ENCODE data around the gene COPB2.

The COPB2 gene

GRCh38 chr3:139323146-139323545, 66.3 kb downstream of the COPB2 start:
- Histone ChIP-seq H3K4me1 (ENCODE audit: control insufficient read depth, insufficient read depth, low read length) (peaks cover 4% of the 10 kb centered on the region), H3K9me3 (ENCODE audit: control insufficient read depth, low read length) (no peaks in the 10 kb centered on the region), H3K9ac (ENCODE audit: low read length) (no peak overlapping the region), H3K36me3 (ENCODE audit: control insufficient read depth, insufficient read depth, low read length) (no peaks in the 10 kb centered on the region), H3K4me3 (ENCODE audit: low read length) (no peak overlapping the region), H3K27me3 (ENCODE audit: control insufficient read depth, insufficient read depth, low read length) (peaks cover 22% of the 10 kb centered on the region)

- H3K4me3 ChIP-seq (ENCODE audit: low read length): no peak overlapping the region
- peaks cover 4% of the 10 kb centered on the region for H3K4me1 ChIP-seq (ENCODE audit: control insufficient read depth, insufficient read depth, low read length)
- no peaks in the 10 kb centered on the region for H3K9me3 ChIP-seq (ENCODE audit: control insufficient read depth, low read length)
- no peak overlapping the region for H3K9ac ChIP-seq (ENCODE audit: low read length)
- H3K36me3 ChIP-seq (ENCODE audit: control insufficient read depth, insufficient read depth, low read length): no peaks in the 10 kb centered on the region
- peaks cover 25% of the 10 kb centered on the region for H3K27me3 ChIP-seq (ENCODE audit: control insufficient read depth, insufficient read depth, low read length)
Observed at GRCh38 chr3:139322346-139322745, 67.1 kb downstream of the COPB2 start.

GRCh38 chr3:139320551-139321309, 68.7 kb downstream of the COPB2 start:
- no peak overlapping the region for H3K9ac ChIP-seq (ENCODE audit: low read length)
- H3K27me3 ChIP-seq (ENCODE audit: control insufficient read depth, insufficient read depth, low read length): peaks cover 25% of the 10 kb centered on the region
- no peak overlapping the region for H3K4me3 ChIP-seq (ENCODE audit: low read length)
- peaks cover 4% of the 10 kb centered on the region for H3K4me1 ChIP-seq (ENCODE audit: control insufficient read depth, insufficient read depth, low read length)
- no peaks in the 10 kb centered on the region for H3K9me3 ChIP-seq (ENCODE audit: control insufficient read depth, low read length)
- no peaks in the 10 kb centered on the region for H3K36me3 ChIP-seq (ENCODE audit: control insufficient read depth, insufficient read depth, low read length)

GRCh38 chr3:139319428-139320402, 69.7 kb downstream of the COPB2 start:
- no peak overlapping the region for H3K9ac ChIP-seq (ENCODE audit: low read length)
- H3K27me3 ChIP-seq (ENCODE audit: control insufficient read depth, insufficient read depth, low read length): peaks cover 25% of the 10 kb centered on the region
- peaks cover 4% of the 10 kb centered on the region for H3K4me1 ChIP-seq (ENCODE audit: control insufficient read depth, insufficient read depth, low read length)
- no peak overlapping the region for H3K4me3 ChIP-seq (ENCODE audit: low read length)
- no peaks in the 10 kb centered on the region for H3K9me3 ChIP-seq (ENCODE audit: control insufficient read depth, low read length)
- H3K36me3 ChIP-seq (ENCODE audit: control insufficient read depth, insufficient read depth, low read length): no peaks in the 10 kb centered on the region

GRCh38 chr3:139318826-139319225, 70.6 kb downstream of the COPB2 start:
- Histone ChIP-seq H3K27me3 (ENCODE audit: control insufficient read depth, insufficient read depth, low read length) (peaks cover 25% of the 10 kb centered on the region), H3K4me1 (ENCODE audit: control insufficient read depth, insufficient read depth, low read length) (peaks cover 4% of the 10 kb centered on the region), H3K4me3 (ENCODE audit: low read length) (no peak overlapping the region), H3K9ac (ENCODE audit: low read length) (no peak overlapping the region), H3K36me3 (ENCODE audit: control insufficient read depth, insufficient read depth, low read length) (no peaks in the 10 kb centered on the region), H3K9me3 (ENCODE audit: control insufficient read depth, low read length) (no peaks in the 10 kb centered on the region)

- no peaks in the 10 kb centered on the region for H3K9me3 ChIP-seq (ENCODE audit: control insufficient read depth, low read length)
- no peak overlapping the region for H3K4me3 ChIP-seq (ENCODE audit: low read length)
- H3K9ac ChIP-seq (ENCODE audit: low read length): no peak overlapping the region
- peaks cover 4% of the 10 kb centered on the region for H3K4me1 ChIP-seq (ENCODE audit: control insufficient read depth, insufficient read depth, low read length)
- peaks cover 25% of the 10 kb centered on the region for H3K27me3 ChIP-seq (ENCODE audit: control insufficient read depth, insufficient read depth, low read length)
- no peaks in the 10 kb centered on the region for H3K36me3 ChIP-seq (ENCODE audit: control insufficient read depth, insufficient read depth, low read length)
Observed at GRCh38 chr3:139318431-139318816, 71.0 kb downstream of the COPB2 start.

- no peaks in the 10 kb centered on the region for H3K9me3 ChIP-seq (ENCODE audit: control insufficient read depth, low read length)
- H3K4me3 ChIP-seq (ENCODE audit: low read length): no peak overlapping the region
- H3K27me3 ChIP-seq (ENCODE audit: control insufficient read depth, insufficient read depth, low read length): peaks cover 25% of the 10 kb centered on the region
- H3K9ac ChIP-seq (ENCODE audit: low read length): no peak overlapping the region
- peaks cover 4% of the 10 kb centered on the region for H3K4me1 ChIP-seq (ENCODE audit: control insufficient read depth, insufficient read depth, low read length)
- no peaks in the 10 kb centered on the region for H3K36me3 ChIP-seq (ENCODE audit: control insufficient read depth, insufficient read depth, low read length)
Observed at GRCh38 chr3:139317660-139318430, 71.6 kb downstream of the COPB2 start.

- no peak overlapping the region for H3K9ac ChIP-seq (ENCODE audit: low read length)
- H3K9me3 ChIP-seq (ENCODE audit: control insufficient read depth, low read length): no peaks in the 10 kb centered on the region
Observed at GRCh38 chr3:139317215-139317614, 72.2 kb downstream of the COPB2 start.

GRCh38 chr3:139313921-139314320, 75.5 kb downstream of the COPB2 start:
- no peak overlapping the region for H3K4me3 ChIP-seq (ENCODE audit: low read length)
- no peaks in the 10 kb centered on the region for H3K36me3 ChIP-seq (ENCODE audit: control insufficient read depth, insufficient read depth, low read length)
- H3K27me3 ChIP-seq (ENCODE audit: control insufficient read depth, insufficient read depth, low read length): peaks cover 10% of the 10 kb centered on the region
- no peaks in the 10 kb centered on the region for H3K9me3 ChIP-seq (ENCODE audit: control insufficient read depth, low read length)
- H3K9ac ChIP-seq (ENCODE audit: low read length): no peak overlapping the region
- no peaks in the 10 kb centered on the region for H3K4me1 ChIP-seq (ENCODE audit: control insufficient read depth, insufficient read depth, low read length)

More at GRCh38 chr3:139317215-139317614, 72.2 kb downstream of the COPB2 start:
- Histone ChIP-seq H3K4me3 (ENCODE audit: low read length) (no peak overlapping the region), H3K27me3 (ENCODE audit: control insufficient read depth, insufficient read depth, low read length) (peaks cover 25% of the 10 kb centered on the region), H3K4me1 (ENCODE audit: control insufficient read depth, insufficient read depth, low read length) (peaks cover 4% of the 10 kb centered on the region), H3K36me3 (ENCODE audit: control insufficient read depth, insufficient read depth, low read length) (no peaks in the 10 kb centered on the region)

- no peaks in the 10 kb centered on the region for H3K4me1 ChIP-seq (ENCODE audit: control insufficient read depth, insufficient read depth, low read length)
- H3K9me3 ChIP-seq (ENCODE audit: control insufficient read depth, low read length): no peaks in the 10 kb centered on the region
- no peaks in the 10 kb centered on the region for H3K36me3 ChIP-seq (ENCODE audit: control insufficient read depth, insufficient read depth, low read length)
- peaks cover 1% of the 10 kb centered on the region for H3K27me3 ChIP-seq (ENCODE audit: control insufficient read depth, insufficient read depth, low read length)
- no peak overlapping the region for H3K9ac ChIP-seq (ENCODE audit: low read length)
- no peak overlapping the region for H3K4me3 ChIP-seq (ENCODE audit: low read length)
Observed at GRCh38 chr3:139312959-139313358, 76.5 kb downstream of the COPB2 start.

- Histone ChIP-seq H3K4me3 (ENCODE audit: low read length) (no peak overlapping the region), H3K9me3 (ENCODE audit: control insufficient read depth, low read length) (no peaks in the 10 kb centered on the region), H3K36me3 (ENCODE audit: control insufficient read depth, insufficient read depth, low read length) (no peaks in the 10 kb centered on the region), H3K27me3 (ENCODE audit: control insufficient read depth, insufficient read depth, low read length) (no peaks in the 10 kb centered on the region), H3K9ac (ENCODE audit: low read length) (no peak overlapping the region), H3K4me1 (ENCODE audit: control insufficient read depth, insufficient read depth, low read length) (no peaks in the 10 kb centered on the region)
Observed at GRCh38 chr3:139312416-139312815, 77.0 kb downstream of the COPB2 start.

Measured in mucosa of stomach (tissue), 1 donor.